Pancreas (tissue), 10 donors: ENCODE data around the gene UBE3B. TPM values are rescaled to one million over a fixed set of nuclear protein-coding genes. Genes with fewer than 3 reads are reported as not detected.

Source experiments
- ATAC-seq, 4 donors: fragments of 200-7000 bp; cut with Tn5 transposase; one replicate each; pipeline versions ENCODE4 v1.8.0 to v1.9.1; 2020; ENCODE audit warnings: mild to moderate bottlenecking in 4 of 4, moderate library complexity in 4 of 4
- DNase-seq, 6 donors: peaks; one replicate each; pipeline ENCODE4 v3.0.0-alpha.2; 2020
- FAIRE-seq: peaks from 2 replicates; lab custom pipeline; 2012; peaks lifted over from hg19 to GRCh38; lab: Jason Lieb, UNC
- H3K27ac ChIP-seq, 4 donors: fragments of 200-600 bp; sonication (generic); 1 replicate in 3 of 4; 2 replicates in 1 of 4; pipeline versions ENCODE4 v1.5.0 to v1.8.0; 2020
- H3K27me3 ChIP-seq, 4 donors: fragments of 200-600 bp; one replicate each; pipeline ENCODE4 v1.8.0; 2021
- H3K36me3 ChIP-seq, 3 donors: fragments of 200-600 bp; sonication (generic) in 1 of 3; one replicate each; pipeline versions ENCODE4 v1.5.0 to v1.8.0; 2020 to 2021
- H3K4me1 ChIP-seq, 3 donors: fragments of 200-600 bp; one replicate each; pipeline ENCODE4 v1.8.0; 2021
- H3K4me3 ChIP-seq, 4 donors: fragments of 200-600 bp; sonication (generic) in 2 of 4; one replicate each; pipeline versions ENCODE4 v1.5.0 to v1.8.0; 2020 to 2021
- H3K9me3 ChIP-seq, 4 donors: fragments of 200-600 bp; one replicate each; pipeline ENCODE4 v1.8.0; 2021
- CTCF ChIP-seq, 4 donors: fragments of 200-600 bp; sonication (generic) in 3 of 4; IDR thresholded peaks; one replicate each; pipeline versions ENCODE4 v1.5.0 to v1.8.0; 2021; ENCODE audit warnings: antibody characterized with exemption in 4 of 4
- WGBS, 2 donors: extraction: QIAGEN DNeasy Blood & Tissue Kit; methylation state at CpG; one replicate each; pipeline ENCODE4 v1.1.7; 2013; 5-methylcytosine and 5-hydroxymethylcytosine counted together
- intact Hi-C, 3 donors: fragments of 100-400 bp; cut with DNase I; formaldehyde crosslinking; loops; one replicate each; pipeline versions ENCODE4 v1.11.1 to v1.14.2; 2022
- polyA plus RNA-seq, 2 donors: library from polyadenylated mRNA; stranded (reverse); fragments of 200-250 nt; gene quantifications; one replicate each; pipeline ENCODE4 v1.2.3, GENCODE V29; 2013
- total RNA-seq, 6 donors: library from RNA; stranded (reverse); fragmentation: NEBNext Ultra II Directional in 4 of 6; extraction: Animal tissue kit (Norgen Biotek cat#: 25700) in 4 of 6; gene quantifications; one replicate each; pipeline versions ENCODE4 v1.2.1 to v1.2.4, GENCODE V29; 2021 to 2023
- donor health status: healthy with polysubstance abuse.
- donor health status: DM: no; HTN: no; CAD: no; lungs with moderate emphysema.
- donor health status: DM: no; HTN: no; CAD: no.
- donor health status: control.
- donor health status: control.
- donor health status: Bipolar disorder and iron deficiency.
- donor health status: DM: yes; HTN: yes; CAD: no.
- donor health status: DM: no; HTN: no; CAD: no.
- donor health status: DM: no; HTN: no; CAD: no.
- donor health status: DM: yes; HTN: yes; CAD: no.

The UBE3B gene
- total and polyA plus RNA-seq, 8 donors: 9.8 to 25.6 (median 13.8) TPM

- FAIRE-seq (no peak), DNase-seq (no peak), ATAC-seq (no peak)
- Histone ChIP-seq H3K4me3 (no peak overlapping the region), H3K27me3 (no peaks in the 10 kb centered on the region), H3K9me3 (no peaks in the 10 kb centered on the region), H3K4me1 (no peaks in the 10 kb centered on the region), H3K27ac (no peak overlapping the region), H3K36me3 (peaks cover 0 to 72% (median 16%) of the 10 kb centered on the region in 3 donors)
- intact Hi-C loops: loop anchor here in 1 of 3 donors (10.0 kb wide), 1 partner anchor 272 kb away; no protein-coding TSS in a partner anchor
- 79 to 82% methylated on average over 8 of the region's 8 CpGs for WGBS, 2 donors
- no peak for TF ChIP-seq CTCF (IDR thresholded peaks at IDR 0.05)
Observed at GRCh38 chr12:109513051-109513450, 35.6 kb downstream of the UBE3B start.

GRCh38 chr12:109513977-109514376 lies 36.5 kb downstream of the UBE3B start:
- DNase-seq (no peak), FAIRE-seq (no peak), ATAC-seq (no peak)
- Histone ChIP-seq H3K27me3 (no peaks in the 10 kb centered on the region), H3K36me3 (peaks cover 0 to 62% (median 15%) of the 10 kb centered on the region in 3 donors), H3K27ac (no peak overlapping the region), H3K9me3 (no peaks in the 10 kb centered on the region), H3K4me3 (no peak overlapping the region), H3K4me1 (no peaks in the 10 kb centered on the region)
- intact Hi-C loops: loop anchor here in 1 of 3 donors (10.0 kb wide), 1 partner anchor 271 kb away; no protein-coding TSS in a partner anchor
- 89 to 95% methylated on average over 4 of the region's 4 CpGs for WGBS, 2 donors
- TF ChIP-seq CTCF (IDR thresholded peaks at IDR 0.05): no peak

GRCh38 chr12:109517619-109518018 lies 40.2 kb downstream of the UBE3B start:
- WGBS, 2 donors: 72 to 73% methylated on average over 6 of the region's 6 CpGs
- FAIRE-seq: no peak
- Histone ChIP-seq H3K4me1 (no peaks in the 10 kb centered on the region), H3K27me3 (no peaks in the 10 kb centered on the region), H3K9me3 (no peaks in the 10 kb centered on the region), H3K36me3 (peaks cover 0 to 41% (median 22%) of the 10 kb centered on the region in 3 donors), H3K27ac (no peak overlapping the region), H3K4me3 (no peak overlapping the region)
- peak in 2 of 4 donors; percentile 24 to 59 for ATAC-seq
- intact Hi-C loops: loop anchor here in 2 of 3 donors (5.0 to 10.0 kb wide), 2 partner anchors 260 to 267 kb away; no protein-coding TSS in a partner anchor
- DNase-seq: no peak
- no peak for TF ChIP-seq CTCF (IDR thresholded peaks at IDR 0.05)

- Histone ChIP-seq H3K27ac (peak overlapping the region in 1 of 4 donors; percentile 14), H3K27me3 (no peaks in the 10 kb centered on the region), H3K4me3 (no peak overlapping the region), H3K36me3 (peaks cover 0 to 42% (median 23%) of the 10 kb centered on the region in 3 donors), H3K4me1 (no peaks in the 10 kb centered on the region), H3K9me3 (no peaks in the 10 kb centered on the region)
- peak; percentile 55 to 77 (median 60) for TF ChIP-seq CTCF (IDR thresholded peaks at IDR 0.05)
- intact Hi-C loops: loop anchor here in 2 of 3 donors (5.0 to 10.0 kb wide), 2 partner anchors 258 to 266 kb away; no protein-coding TSS in a partner anchor
- FAIRE-seq (no peak), DNase-seq (peak in 5 of 6 donors; percentile 27 to 74 (median 46)), ATAC-seq (peak in 3 of 4 donors; percentile 81 to 87 (median 86))
- 67 to 68% methylated on average over 11 of the region's 11 CpGs for WGBS, 2 donors
Observed at GRCh38 chr12:109518820-109519665, 41.6 kb downstream of the UBE3B start.
